K562 (cell line): ENCODE measurements around the gene DCLK2. TPM values are rescaled to one million over a fixed set of nuclear protein-coding genes. Genes with fewer than 3 reads are reported as not detected.

Experiments
- ATAC-seq: fragments of 200-7000 bp; cut with Tn5 transposase; 3 replicates; pipeline ENCODE4 v1.9.1; 2020; ENCODE audit warnings: moderate library complexity
- BruUV-seq: library from RNA; stranded (reverse); fragments of 400-500 nt; replicated peaks from 2 replicates; lab custom pipeline; 2021; lab: Mats Ljungman, UMichigan
- CTCF ChIA-PET: fragments of 300-600 bp; formaldehyde crosslinking; extraction: SDS; loops from one replicate; lab custom pipeline; 2021; ENCODE audit warnings: low intra/inter-chr PET ratio; lab: Yijun Ruan, JAX
- POLR2A ChIA-PET: fragments of 300-600, 350-650 bp; sonication (Branson Sonifier 250); formaldehyde crosslinking; extraction: SDS; loops from one replicate; lab custom pipeline; 2021; ENCODE audit warnings: antibody characterized with exemption, inconsistent platforms; lab: Yijun Ruan, JAX
- DNase-seq, 4 experiments: peaks; one replicate each; pipeline versions ENCODE4 v3.0.0 to v3.0.0-alpha.2; 2011 to 2018; ENCODE audit warnings: low spot score in 3 of 4, mixed read lengths in 3 of 4; ENCODE audit errors: extremely low read depth in 1 of 4
- FAIRE-seq: peaks from 2 replicates; lab custom pipeline; 2011; peaks lifted over from hg19 to GRCh38; lab: Jason Lieb, UNC
- H2AFZ ChIP-seq: 2 replicates; pipeline ENCODE4 v1.6.0; 2011; ENCODE audit warnings: low read depth, low read length, control low read depth, inconsistent platforms
- H3K27ac ChIP-seq: fragments of 200-600 bp; 3 replicates; pipeline ENCODE4 v1.8.0; 2011; ENCODE audit warnings: low read depth, mild to moderate bottlenecking, control low read depth, inconsistent platforms, low read length, moderate library complexity, mixed read lengths; ENCODE audit errors: extremely low read depth
- H3K27me3 ChIP-seq, 2 experiments: fragments of 300-600 bp in 1 of 2; 2 replicates in 1 of 2; 3 replicates in 1 of 2; pipeline versions ENCODE4 v1.6.0 to v1.8.0; 2011; ENCODE audit warnings: inconsistent platforms in 2 of 2, low read length in 2 of 2, mild to moderate bottlenecking in 1 of 2, mixed read lengths in 1 of 2, moderate library complexity in 1 of 2; ENCODE audit not compliant: control insufficient read depth in 2 of 2, insufficient read depth in 2 of 2
- H3K36me3 ChIP-seq: fragments of 300-600 bp; 3 replicates; pipeline ENCODE4 v1.8.0; 2011; ENCODE audit warnings: mild to moderate bottlenecking, low read length, inconsistent platforms; ENCODE audit not compliant: control insufficient read depth, insufficient read depth
- H3K4me1 ChIP-seq, 2 experiments: fragments of 200-600 bp in 1 of 2; replicated peaks in 1 of 2; 2 replicates in 1 of 2; 3 replicates in 1 of 2; pipeline versions ENCODE4 v1.5.1 to v1.8.0; 2011; ENCODE audit warnings: inconsistent platforms in 2 of 2, low read length in 2 of 2, mild to moderate bottlenecking in 1 of 2, mixed read lengths in 1 of 2, moderate library complexity in 1 of 2; ENCODE audit not compliant: control insufficient read depth in 2 of 2, insufficient read depth in 2 of 2
- H3K4me2 ChIP-seq: 2 replicates; pipeline ENCODE4 v1.6.1; 2011; ENCODE audit warnings: low read length, control low read depth, inconsistent platforms, mixed read lengths; ENCODE audit not compliant: insufficient read depth
- H3K4me3 ChIP-seq: fragments of 200-600 bp; sonication (generic), shearing (Covaris generic); 2 replicates; pipeline ENCODE4 v1.5.1; 2016; ENCODE audit warnings: control low read depth, inconsistent platforms
- H3K79me2 ChIP-seq: fragments of 200-600 bp; 3 replicates; pipeline ENCODE4 v1.8.0; 2011; ENCODE audit warnings: low read length, inconsistent platforms; ENCODE audit not compliant: control insufficient read depth, insufficient read depth
- H3K9ac ChIP-seq, 2 experiments: 2 replicates each; pipeline versions ENCODE4 v1.6.0 to v1.6.1; 2011; ENCODE audit warnings: low read depth in 2 of 2, low read length in 2 of 2, control low read depth in 1 of 2, inconsistent platforms in 1 of 2, mild to moderate bottlenecking in 1 of 2, mixed read lengths in 1 of 2; ENCODE audit not compliant: insufficient read depth in 1 of 2
- H3K9me1 ChIP-seq: one replicate; pipeline ENCODE4 v1.6.0; 2011; ENCODE audit warnings: inconsistent platforms, mild to moderate bottlenecking, low read length, moderate library complexity; ENCODE audit not compliant: control insufficient read depth, insufficient read depth
- H3K9me3 ChIP-seq: replicated peaks from 2 replicates; pipeline ENCODE4 v1.5.1; 2011; ENCODE audit warnings: low read depth, low read length, inconsistent platforms; ENCODE audit not compliant: control insufficient read depth, insufficient read depth
- H4K20me1 ChIP-seq: replicated peaks from 2 replicates; pipeline ENCODE4 v1.6.1; 2011; ENCODE audit warnings: low read length, inconsistent platforms, mixed read lengths; ENCODE audit not compliant: control insufficient read depth, insufficient read depth
- ARID2 ChIP-seq: fragments of 450-650 bp; IDR thresholded peaks from 2 replicates; pipeline ENCODE4 v1.6.1; 2017; ENCODE audit warnings: antibody characterized with exemption, mild to moderate bottlenecking
- ASH1L ChIP-seq: fragments of 450-650 bp; IDR thresholded peaks from 2 replicates; pipeline ENCODE4 v1.6.1; 2018; ENCODE audit warnings: borderline replicate concordance, mild to moderate bottlenecking, low read depth; ENCODE audit not compliant: partially characterized antibody
- CREB3L1 ChIP-seq: fragments of 450-650 bp; IDR thresholded peaks from 2 replicates; pipeline ENCODE4 v1.6.1; 2014; ENCODE audit warnings: low read depth, mild to moderate bottlenecking, moderate library complexity, borderline replicate concordance
- DPF2 ChIP-seq: fragments of 450-650 bp; IDR thresholded peaks from 2 replicates; pipeline ENCODE4 v1.6.1; 2016
- FOXM1 ChIP-seq, 2 experiments: fragments of 450-650 bp in 1 of 2; sonication (generic) in 1 of 2; formaldehyde crosslinking in 1 of 2; IDR thresholded peaks; 2 replicates each; pipeline versions ENCODE4 v1.6.1 to v1.9.0; 2017 to 2022; ENCODE audit warnings: low read depth in 2 of 2, mild to moderate bottlenecking in 2 of 2, missing genetic modification reagents in 1 of 2, moderate library complexity in 1 of 2
- MTA3 ChIP-seq: fragments of 450-650 bp; formaldehyde crosslinking; IDR thresholded peaks from 2 replicates; pipeline ENCODE4 v1.6.1; 2017; ENCODE audit warnings: mild to moderate bottlenecking, borderline replicate concordance
- RREB1 ChIP-seq: fragments of 250-450 bp; sonication (Bioruptor Pico); IDR thresholded peaks from 2 replicates; pipeline ENCODE4 v1.4.0; 2020
- WGBS: fragments of 100-300 bp; shearing (Covaris generic); methylation state at CpG from one replicate; pipeline ENCODE4 v1.1.6; 2016; ENCODE audit warnings: low coverage, mixed read lengths; ENCODE audit not compliant: insufficient coverage; ENCODE audit errors: missing lambda C conversion rate; 5-methylcytosine and 5-hydroxymethylcytosine counted together
- in situ Hi-C: fragments of 300-500 bp; cut with MboI; formaldehyde crosslinking; loops from 4 replicates; pipeline ENCODE4 v1.15.0; 2018; ENCODE audit warnings: inconsistent platforms, mixed read lengths
- intact Hi-C: fragments of 100-400 bp; cut with micrococcal nuclease; formaldehyde crosslinking; loops from 2 replicates; pipeline ENCODE4 v1.14.2; 2022
- polyA plus RNA-seq, 8 experiments: library from polyadenylated mRNA; depleted of rRNA in 4 of 8; stranded (reverse) in 5 of 8; unstranded in 3 of 8; fragments of >200 nt; fragmentation: Nextera tagmentation in 2 of 8; fragmentation: Illumina TruSeq in 1 of 8; extraction: Ambion mirVana in 2 of 8; extraction: Trizol in 1 of 8; gene quantifications; 2 replicates each; pipeline versions ENCODE4 v1.2.1 to v1.2.3, GENCODE V29; 2011 to 2014; ENCODE audit warnings: inconsistent platforms in 1 of 8, missing spikeins in 1 of 8
- total RNA-seq, 7 experiments: library from RNA; depleted of rRNA in 6 of 7; stranded (reverse); fragments of >200 nt in 6 of 7; fragmentation: Illumina TruSeq in 2 of 7; extraction: Trizol in 2 of 7; gene quantifications; 2 replicates each; pipeline versions ENCODE4 v1.2.1 to v1.2.3, GENCODE V29; 2011 to 2021; ENCODE audit warnings: low replicate concordance in 1 of 7

Gene DCLK2
- total and polyA plus RNA-seq, 9 of the 15 experiments (the other 6 are each of a cell fraction or from before 2014, with no cell fraction given) = not detected

- H3K27me3 ChIP-seq = peaks cover 2 to 23% of the 10 kb centered on the region in 2 experiments; a peak in 2 of 5 replicates
- 1% methylated on average over 5 of the region's 5 CpGs for WGBS
- no peak for TF ChIP-seq ASH1L
- TF ChIP-seq DPF2 = no peak
- no peak for TF ChIP-seq CREB3L1
- TF ChIP-seq RREB1 (CRISPR knock-in tag) = no peak
- no peak for TF ChIP-seq FOXM1 (IDR thresholded peaks at IDR 0.05; ENCODE audit: low read depth)
- no peak for TF ChIP-seq FOXM1 (CRISPR knock-in tag; IDR thresholded peaks at IDR 0.05; ENCODE audit: low read depth)
- TF ChIP-seq ARID2 = no peak
- TF ChIP-seq MTA3 = no peak
- TF ChIP-seq, all 486 proteins: peak for 0
- Histone ChIP-seq H3K36me3 (no peaks in the 10 kb centered on the region), H3K9me1 (no peaks in the 10 kb centered on the region), H2AFZ (no peak overlapping the region), H3K79me2 (no peaks in the 10 kb centered on the region), H3K9ac (no peak overlapping the region), H3K4me2 (no peak overlapping the region), H3K9me3 (no peaks in the 10 kb centered on the region), H4K20me1 (no peaks in the 10 kb centered on the region), H3K4me3 (no peak overlapping the region), H3K4me1 (peaks cover 0 to 15% of the 10 kb centered on the region in 2 experiments; a peak in 2 of 5 replicates), H3K27ac (no peak overlapping the region)
- intact Hi-C loops = no loop called here
- ChIA-PET CTCF (no interaction called here), POLR2A (interaction anchor here (0.6 kb wide), 2 partner anchors 10 to 210 kb away, joined by 3 read pairs; no protein-coding TSS in a partner anchor)
- DNase-seq (no peak), FAIRE-seq (no peak), ATAC-seq (no peak)
- BruUV-seq = no TSS peak
- in situ Hi-C loops = no loop called here
Measured at GRCh38 chr4:150080337-150080736, 2.1 kb downstream of the DCLK2 start.
